GM19351 (cell line): ENCODE results near the gene SLC25A52.
"Not testable (repeated sequence)": the region's sequence is repeated elsewhere in the genome, so short reads cannot be mapped to it uniquely, and the experiment has no call there.

Source experiments
- ATAC-seq: cut with Tn5 transposase; IDR thresholded peaks from one replicate; pipeline ENCODE4 v1.9.1; 2021; ENCODE audit warnings: mild to moderate bottlenecking, moderate library complexity; ENCODE audit not compliant: unreplicated experiment

The SLC25A52 gene, protein sequence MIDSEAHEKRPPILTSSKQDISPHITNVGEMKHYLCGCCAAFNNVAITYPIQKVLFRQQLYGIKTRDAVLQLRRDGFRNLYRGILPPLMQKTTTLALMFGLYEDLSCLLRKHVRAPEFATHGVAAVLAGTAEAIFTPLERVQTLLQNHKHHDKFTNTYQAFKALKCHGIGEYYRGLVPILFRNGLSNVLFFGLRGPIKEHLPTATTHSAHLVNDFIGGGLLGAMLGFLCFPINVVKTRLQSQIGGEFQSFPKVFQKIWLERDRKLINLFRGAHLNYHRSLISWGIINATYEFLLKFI

GRCh38 chr18:31760695-31761094 lies at the start of gene SLC25A52:
Gene SLC25A52, minus strand, starts transcription at chr18:31760880. Its CDS starts 219 bp downstream, at chr18:31760661.
- ATAC-seq = no peak

GRCh38 chr18:31809049-31809448 lies 48.4 kb upstream of the SLC25A52 start:
- not testable (repeated sequence) for ATAC-seq

GRCh38 chr18:31801078-31801477 lies 40.4 kb upstream of the SLC25A52 start:
- ATAC-seq = no peak

DNA sequence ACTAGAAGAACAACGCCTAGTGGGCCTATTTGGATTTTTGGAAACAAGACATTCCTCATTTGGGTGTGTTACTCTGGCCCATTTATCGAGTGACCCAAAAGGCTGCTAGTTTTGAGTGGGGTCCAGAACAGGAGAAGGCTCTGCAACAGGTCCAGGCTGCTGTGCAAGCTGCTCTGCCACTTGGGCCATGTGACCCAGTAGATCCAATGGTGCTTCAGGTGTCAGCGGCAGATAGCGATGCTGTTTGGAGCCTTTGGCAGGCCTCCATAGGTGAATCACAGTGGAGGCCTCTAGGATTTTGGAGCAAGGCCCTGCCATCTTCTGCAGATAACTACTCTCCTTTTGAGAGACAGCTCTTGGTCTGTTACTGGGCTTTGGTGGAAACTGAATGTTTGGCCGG lies 38.6 kb upstream of the SLC25A52 start:
- ATAC-seq = not testable (repeated sequence)

DNA sequence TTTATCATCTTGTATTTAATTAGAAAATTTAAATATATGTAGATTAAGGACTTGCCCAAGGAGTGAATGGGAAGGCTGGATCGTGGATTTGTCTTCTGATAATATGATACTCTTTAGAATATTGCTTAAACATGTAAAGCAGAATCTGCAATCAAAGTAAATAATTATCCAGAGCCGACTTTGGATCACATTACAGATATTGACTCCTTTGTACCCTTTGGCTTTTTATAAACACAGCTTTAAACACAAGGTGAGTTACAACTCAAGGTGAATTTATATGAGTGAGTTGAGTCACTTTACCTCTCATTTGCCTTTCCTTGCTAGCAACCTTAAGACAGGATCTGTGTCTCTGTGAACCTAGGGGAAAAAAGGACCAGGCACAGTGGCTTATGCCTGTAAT lies 37.7 kb upstream of the SLC25A52 start:
- ATAC-seq = no peak

DNA sequence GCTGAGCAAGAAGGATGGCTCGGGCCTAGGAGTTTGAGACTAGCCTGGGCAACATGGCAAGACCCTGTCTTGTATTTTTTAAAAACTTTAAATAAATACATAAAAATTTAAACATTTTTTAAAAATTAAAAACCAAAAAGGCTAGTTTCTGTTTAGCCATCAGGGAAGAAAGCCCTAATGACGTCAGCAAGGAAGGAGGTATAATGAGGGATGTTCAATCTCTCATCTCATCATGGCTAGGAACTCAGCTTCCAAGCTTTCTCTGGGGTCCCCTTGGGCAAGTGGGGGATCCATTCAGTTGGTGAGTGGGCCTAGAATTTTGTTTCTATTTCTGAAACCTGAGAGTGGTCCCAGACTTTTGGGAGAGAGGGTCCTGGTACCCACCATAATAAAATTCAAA lies 35.1 kb upstream of the SLC25A52 start:
- no peak for ATAC-seq

GRCh38 chr18:31793531-31793930 lies 32.9 kb upstream of the SLC25A52 start:
- ATAC-seq = no peak

- no peak for ATAC-seq
Measured at GRCh38 chr18:31792580-31792911, 31.9 kb upstream of the SLC25A52 start.

GRCh38 chr18:31791817-31792579 lies 31.3 kb upstream of the SLC25A52 start:
- peak; percentile 96 for ATAC-seq

DNA sequence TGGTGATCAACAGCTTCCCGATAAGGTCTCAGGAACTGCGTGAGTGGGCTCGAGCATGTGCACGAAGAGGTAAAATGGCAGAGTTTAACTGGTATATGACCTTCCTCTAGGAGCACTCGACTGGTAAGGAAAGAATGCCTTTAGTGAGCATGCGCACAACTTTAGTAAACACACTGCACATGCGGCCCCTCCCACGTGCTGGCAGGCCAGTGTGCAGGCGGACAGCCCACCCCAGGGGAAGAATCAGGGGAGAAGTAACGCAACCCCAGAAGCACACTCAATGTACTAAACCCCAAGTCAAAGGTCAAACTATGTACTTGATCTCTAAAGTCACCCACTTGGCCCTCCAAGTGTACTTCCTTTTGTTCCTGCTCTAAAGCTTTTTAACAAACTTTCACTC lies 28.7 kb upstream of the SLC25A52 start:
- ATAC-seq = no peak

DNA sequence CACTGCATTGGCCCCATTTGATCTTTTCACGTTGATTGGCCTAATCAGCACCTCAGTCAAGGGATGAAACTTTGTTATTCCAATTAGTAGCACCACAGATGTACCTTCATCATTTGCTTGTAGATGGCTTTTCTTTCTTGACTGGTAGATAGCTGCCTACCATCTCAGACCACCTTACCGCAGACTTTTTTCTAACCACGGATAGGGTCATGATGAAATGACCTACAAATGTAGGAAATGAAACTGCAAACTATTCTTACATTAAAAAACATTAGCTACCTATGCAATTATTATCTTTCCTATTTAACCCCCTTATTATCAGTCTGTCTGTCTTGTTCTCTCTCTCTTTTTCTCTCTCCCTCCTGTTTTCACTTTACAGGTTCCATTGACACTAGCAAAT lies 22.4 kb upstream of the SLC25A52 start:
- ATAC-seq = peak; percentile 79

GRCh38 chr18:31778391-31778950 lies 17.8 kb upstream of the SLC25A52 start:
- ATAC-seq = no peak

DNA sequence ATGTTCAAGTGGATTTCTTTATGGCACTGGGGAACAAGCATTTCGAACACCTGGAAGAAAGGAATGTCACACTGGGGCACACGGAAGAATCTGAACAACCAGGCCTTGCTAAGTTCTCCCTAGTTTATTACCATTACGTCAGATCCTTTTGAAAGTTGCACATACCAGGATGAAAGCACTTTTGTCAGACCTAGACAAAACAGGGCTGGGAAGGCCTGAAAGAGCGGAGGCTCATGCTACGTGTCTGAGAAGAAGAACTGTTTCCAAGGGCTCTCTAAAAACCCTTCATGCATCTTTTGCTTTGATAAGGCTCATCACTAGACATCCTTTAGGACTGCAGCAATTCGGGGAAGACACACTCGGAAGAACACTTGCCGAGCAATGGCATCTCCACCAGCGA lies 15.4 kb upstream of the SLC25A52 start:
- ATAC-seq = no peak

GRCh38 chr18:31774962-31775361 lies 14.3 kb upstream of the SLC25A52 start:
- no peak for ATAC-seq

- ATAC-seq = peak; percentile 93
Measured at GRCh38 chr18:31774477-31774785, 13.8 kb upstream of the SLC25A52 start.

DNA sequence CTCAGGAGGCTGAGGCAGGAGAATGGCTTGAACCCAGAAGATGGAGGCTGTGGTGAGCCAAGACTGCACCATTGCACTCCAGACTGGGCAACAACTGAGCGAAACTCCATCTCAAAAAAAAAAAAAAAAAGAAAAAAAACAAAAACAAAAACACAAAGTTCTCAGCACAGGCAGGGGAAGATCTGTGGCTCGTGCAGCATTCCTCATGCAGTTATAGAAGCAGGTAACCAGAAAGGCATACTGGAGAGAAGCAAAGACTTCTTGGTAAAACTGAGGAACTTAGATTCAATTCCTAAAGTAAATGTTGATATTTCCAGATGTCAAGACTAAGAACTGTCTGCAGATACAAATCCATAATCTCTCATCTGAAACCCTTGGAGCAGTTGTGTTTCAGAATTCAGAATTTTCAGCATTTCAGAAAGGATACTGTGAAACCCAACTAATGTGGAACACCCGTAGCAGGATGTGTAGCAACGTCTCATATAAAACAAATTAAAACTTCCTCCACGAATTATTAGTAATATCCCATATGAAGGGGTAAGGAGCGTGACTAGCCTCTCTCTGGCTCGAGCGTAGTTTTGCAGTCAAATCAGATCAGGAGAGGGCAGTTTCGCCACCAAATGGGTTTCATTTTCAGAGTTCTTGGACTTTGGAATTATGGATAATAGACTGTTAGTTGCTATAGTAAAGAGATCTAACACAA lies 13.2 kb upstream of the SLC25A52 start:
- peak; percentile 13 for ATAC-seq

- ATAC-seq = no peak
Measured at GRCh38 chr18:31772699-31773098, 12.0 kb upstream of the SLC25A52 start.

DNA sequence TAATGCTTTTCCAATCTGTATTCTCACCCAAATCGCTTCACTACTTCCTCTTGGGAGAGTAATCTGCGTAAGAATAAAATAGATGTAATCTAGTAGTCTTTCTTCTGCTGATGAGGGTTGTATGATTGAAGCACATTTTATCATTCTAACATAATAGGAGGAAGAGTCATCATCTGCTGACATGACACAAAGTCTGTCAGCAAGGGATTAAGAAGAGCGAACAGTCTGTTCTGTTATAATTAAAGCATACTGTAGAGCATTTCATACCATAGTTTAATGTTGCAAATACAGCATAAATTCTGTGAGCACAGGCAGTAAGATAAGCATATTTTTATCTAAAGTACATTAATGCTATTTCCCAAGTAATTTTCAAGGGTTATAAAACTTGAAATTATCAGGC lies 10.4 kb downstream of the SLC25A52 start:
- no peak for ATAC-seq

GRCh38 chr18:31746396-31746795 lies 14.3 kb downstream of the SLC25A52 start:
- no peak for ATAC-seq

DNA sequence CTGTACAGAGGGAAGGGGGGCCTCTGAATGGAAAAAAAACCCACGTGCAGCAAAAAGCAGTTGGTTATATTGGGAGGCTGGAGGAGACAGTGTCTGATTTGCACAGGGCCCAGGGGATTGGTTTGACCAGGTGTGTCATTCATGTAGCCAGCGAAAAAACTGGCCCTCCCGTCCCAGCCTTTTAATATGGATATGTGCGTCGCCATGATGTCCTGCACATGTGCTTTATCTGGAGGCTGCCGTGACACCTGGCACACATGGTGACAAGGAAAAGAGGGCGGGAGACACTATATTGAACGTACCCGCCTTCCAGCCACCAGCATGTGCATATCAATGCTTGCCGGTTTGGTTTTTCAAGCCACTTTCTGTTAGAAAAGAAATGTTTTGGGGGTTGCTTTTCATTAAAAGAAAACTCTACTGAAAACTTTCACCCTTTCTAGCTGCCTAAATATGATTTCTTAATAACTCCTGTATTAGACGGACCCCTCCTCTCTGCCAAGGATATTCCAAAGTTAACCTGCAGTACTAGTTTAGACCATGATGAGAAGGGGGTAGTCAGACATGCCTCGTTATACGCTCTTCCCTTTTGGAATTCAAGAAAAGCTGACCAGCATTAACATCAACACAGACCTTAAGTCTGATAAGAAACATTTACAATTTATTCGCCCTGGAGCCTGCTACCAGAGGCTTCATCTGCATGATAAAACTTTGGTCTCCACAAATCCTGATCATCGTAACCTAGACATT lies 16.2 kb downstream of the SLC25A52 start:
- ATAC-seq = no peak

DNA sequence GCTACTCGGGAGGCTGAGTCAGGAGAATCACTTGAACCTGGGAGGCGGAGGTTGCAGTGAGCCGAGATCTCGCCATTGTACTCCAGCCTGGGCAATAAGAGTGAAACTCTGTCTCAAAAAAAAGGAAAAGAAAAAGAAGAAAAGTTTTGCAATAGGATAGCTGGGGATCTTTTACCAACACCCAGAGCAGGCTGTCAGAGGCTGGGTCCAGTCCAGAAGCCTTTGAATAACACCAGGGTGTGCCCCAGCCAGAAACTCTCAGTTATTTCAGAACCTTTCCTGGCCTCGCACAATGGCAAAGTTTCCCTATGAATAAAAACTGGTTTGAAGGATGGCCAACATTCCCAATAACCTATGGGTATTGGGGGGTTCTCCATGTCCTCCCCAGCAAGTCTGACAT lies 17.1 kb downstream of the SLC25A52 start:
- not testable (repeated sequence) for ATAC-seq
